Astrocyte of the spinal cord (primary cell): ENCODE measurements around the gene C17orf107.
"Not testable (repeated sequence)": the region's sequence is repeated elsewhere in the genome, so short reads cannot be mapped to it uniquely, and the experiment has no call there.

ENCODE experiments used
- DNase-seq: peaks from one replicate; pipeline ENCODE4 v3.0.0; 2011; ENCODE audit warnings: low read depth, low spot score
- H3K4me3 ChIP-seq: 2 replicates; pipeline ENCODE4 v1.5.1; 2011; ENCODE audit warnings: low read depth, mild to moderate bottlenecking, low read length, moderate library complexity
- in situ Hi-C: cut with HindIII; loops from 2 replicates; pipeline ENCODE4 v1.10.0; 2017; ENCODE audit warnings: low sequenced_read_pairs
- TF ChIP-seq, protein P1 (sequence below): IDR thresholded peaks from 2 replicates; pipeline ENCODE4 v1.5.1; 2012; ENCODE audit warnings: low read depth, mild to moderate bottlenecking, low read length, inconsistent platforms

Gene C17orf107

GRCh38 chr17:4861052-4861451 is 38.3 kb upstream of the C17orf107 start:
- in situ Hi-C loops: no loop called here
- no peak overlapping the region for H3K4me3 ChIP-seq
- DNase-seq: no peak
- TF ChIP-seq, protein P1, sequence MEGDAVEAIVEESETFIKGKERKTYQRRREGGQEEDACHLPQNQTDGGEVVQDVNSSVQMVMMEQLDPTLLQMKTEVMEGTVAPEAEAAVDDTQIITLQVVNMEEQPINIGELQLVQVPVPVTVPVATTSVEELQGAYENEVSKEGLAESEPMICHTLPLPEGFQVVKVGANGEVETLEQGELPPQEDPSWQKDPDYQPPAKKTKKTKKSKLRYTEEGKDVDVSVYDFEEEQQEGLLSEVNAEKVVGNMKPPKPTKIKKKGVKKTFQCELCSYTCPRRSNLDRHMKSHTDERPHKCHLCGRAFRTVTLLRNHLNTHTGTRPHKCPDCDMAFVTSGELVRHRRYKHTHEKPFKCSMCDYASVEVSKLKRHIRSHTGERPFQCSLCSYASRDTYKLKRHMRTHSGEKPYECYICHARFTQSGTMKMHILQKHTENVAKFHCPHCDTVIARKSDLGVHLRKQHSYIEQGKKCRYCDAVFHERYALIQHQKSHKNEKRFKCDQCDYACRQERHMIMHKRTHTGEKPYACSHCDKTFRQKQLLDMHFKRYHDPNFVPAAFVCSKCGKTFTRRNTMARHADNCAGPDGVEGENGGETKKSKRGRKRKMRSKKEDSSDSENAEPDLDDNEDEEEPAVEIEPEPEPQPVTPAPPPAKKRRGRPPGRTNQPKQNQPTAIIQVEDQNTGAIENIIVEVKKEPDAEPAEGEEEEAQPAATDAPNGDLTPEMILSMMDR: no peak

- TF ChIP-seq, protein P1: no peak
- no peak overlapping the region for H3K4me3 ChIP-seq
- in situ Hi-C loops: no loop called here
- no peak for DNase-seq
These were observed 36.6 kb upstream of the C17orf107 start for GRCh38 chr17:4862720-4863119.

GRCh38 chr17:4863321-4863720 is 36.0 kb upstream of the C17orf107 start:
- TF ChIP-seq, protein P1: no peak
- in situ Hi-C loops: no loop called here
- H3K4me3 ChIP-seq: no peak overlapping the region
- no peak for DNase-seq

- H3K4me3 ChIP-seq, DNase-seq, in situ Hi-C loops: not testable (repeated sequence)
These were observed 31.8 kb upstream of the C17orf107 start for GRCh38 chr17:4867535-4867934.

DNA sequence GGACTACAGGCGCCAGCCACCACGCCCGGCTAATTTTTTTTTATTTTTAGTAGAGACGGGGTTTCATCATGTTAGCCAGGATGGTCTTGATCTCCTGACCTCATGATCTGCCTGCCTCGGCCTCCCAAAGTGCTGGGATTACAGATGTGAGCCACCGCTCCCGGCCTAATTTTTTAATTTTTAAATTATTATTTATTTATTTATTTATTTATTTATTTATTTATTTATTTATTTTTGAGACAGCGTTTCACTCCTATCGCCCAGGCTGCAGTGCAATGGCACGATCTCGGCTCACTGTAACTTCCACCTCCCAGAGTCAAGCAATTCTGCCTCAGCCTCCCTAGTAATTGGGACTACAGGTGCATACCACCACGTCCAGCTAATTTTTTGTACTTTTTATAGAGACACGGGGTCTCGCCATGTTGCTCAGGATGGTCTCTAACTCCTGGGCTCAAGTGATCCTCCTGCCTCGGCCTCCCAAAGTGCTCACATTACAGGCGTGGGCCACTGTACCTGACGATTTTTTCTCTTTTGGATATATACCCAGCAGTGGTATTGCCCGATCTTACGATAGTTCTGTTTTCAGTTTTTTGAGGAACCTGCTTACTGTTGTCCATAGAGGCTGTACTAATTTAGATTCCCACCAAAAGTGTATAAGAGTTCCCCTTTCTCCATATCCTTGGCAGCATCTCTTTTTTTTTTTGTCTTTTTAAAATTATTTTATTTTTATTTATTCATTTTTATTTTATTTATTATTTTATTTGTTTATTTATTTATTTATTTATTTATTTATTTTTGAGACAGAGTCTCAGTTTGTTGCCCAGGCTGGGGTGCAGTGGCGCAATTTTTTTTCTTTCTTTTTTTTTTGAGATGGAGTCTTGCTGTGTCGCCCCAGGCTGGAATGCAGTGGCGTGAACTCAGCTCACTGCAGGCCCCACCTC is 30.0 kb upstream of the C17orf107 start:
- DNase-seq, in situ Hi-C loops, H3K4me3 ChIP-seq: not testable (repeated sequence)

GRCh38 chr17:4870855-4871254 is 28.5 kb upstream of the C17orf107 start:
- TF ChIP-seq, protein P1: no peak
- no peak for DNase-seq
- no peak overlapping the region for H3K4me3 ChIP-seq
- in situ Hi-C loops: no loop called here

DNA sequence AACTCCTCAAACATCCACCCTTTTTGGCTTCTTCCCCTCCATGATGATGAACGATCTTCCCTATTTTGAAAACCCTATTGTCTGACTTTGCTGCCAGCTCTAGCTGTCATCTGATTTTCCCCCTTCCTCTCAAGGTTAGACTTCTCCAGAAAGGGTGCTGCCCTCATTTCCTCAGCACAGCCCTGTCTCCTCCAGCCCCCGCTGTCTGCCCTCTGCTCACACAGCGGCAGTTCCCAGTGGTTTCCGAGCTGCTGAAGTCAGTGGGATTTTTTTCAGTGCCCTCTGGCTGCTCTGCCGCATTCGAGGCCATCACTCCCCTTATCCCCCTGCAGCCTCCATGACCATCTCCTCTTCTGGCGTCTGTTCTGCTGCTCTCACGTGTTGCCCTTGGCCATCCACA is 26.6 kb upstream of the C17orf107 start:
- no peak overlapping the region for H3K4me3 ChIP-seq
- TF ChIP-seq, protein P1: no peak
- in situ Hi-C loops: no loop called here
- no peak for DNase-seq
